Transverse colon (tissue), 4 donors: ENCODE results near the gene CD101. TPM values are rescaled to one million over a fixed set of nuclear protein-coding genes. Genes with fewer than 3 reads are reported as not detected.

Source experiments
- DNase-seq: peaks from one replicate; pipeline ENCODE4 v3.0.0-alpha.2; 2019
- H3K27ac ChIP-seq, 4 donors: fragments of 200-600 bp; sonication (generic); 2 replicates each; pipeline ENCODE4 v1.5.1; 2016 to 2018; ENCODE audit warnings: inconsistent platforms in 4 of 4
- H3K27me3 ChIP-seq: fragments of 200-600 bp; sonication (generic); 2 replicates; pipeline ENCODE4 v1.5.1; 2017; ENCODE audit warnings: inconsistent platforms
- H3K36me3 ChIP-seq, 4 donors: fragments of 200-600 bp; sonication (generic); 2 replicates each; pipeline ENCODE4 v1.5.1; 2017 to 2019; ENCODE audit warnings: inconsistent platforms in 4 of 4
- H3K4me1 ChIP-seq, 4 donors: fragments of 200-600 bp; sonication (generic); 2 replicates each; pipeline ENCODE4 v1.5.1; 2017 to 2020; ENCODE audit warnings: inconsistent platforms in 4 of 4
- H3K4me3 ChIP-seq, 4 donors: fragments of 200-600 bp; sonication (generic); 1 replicate in 1 of 4; 2 replicates in 3 of 4; pipeline versions ENCODE4 v1.5.1 to v1.6.1; 2017 to 2019; ENCODE audit warnings: inconsistent platforms in 4 of 4
- H3K9me3 ChIP-seq, 2 donors: fragments of 200-600 bp; sonication (generic); 2 replicates each; pipeline ENCODE4 v1.5.1; 2017 to 2019; ENCODE audit warnings: inconsistent platforms in 2 of 2
- EP300 ChIP-seq: sonication (generic); formaldehyde crosslinking; IDR thresholded peaks from one replicate; pipeline ENCODE4 v1.6.1; 2017; ENCODE audit warnings: antibody characterized with exemption, low read depth
- POLR2A ChIP-seq: fragments of 450-650 bp; IDR thresholded peaks from one replicate; pipeline ENCODE4 v1.6.1; 2016; ENCODE audit warnings: antibody characterized with exemption, mild to moderate bottlenecking, moderate library complexity
- POLR2AphosphoS5 ChIP-seq, 3 donors: sonication (generic); formaldehyde crosslinking; IDR thresholded peaks; one replicate each; pipeline ENCODE4 v1.6.1; 2016; ENCODE audit warnings: antibody characterized with exemption in 3 of 3
- WGBS, 2 donors: methylation state at CpG; one replicate each; pipeline ENCODE4 v1.1.5; 2018; ENCODE audit warnings: low coverage in 1 of 2; 5-methylcytosine and 5-hydroxymethylcytosine counted together
- in situ Hi-C, 4 donors: fragments of 200-750 bp; cut with MboI; loops; one replicate each; pipeline versions ENCODE4 v1.15.0 to v1.15.1; 2017; ENCODE audit warnings: low sequenced_read_pairs in 3 of 4, low pct_ligation_motif_present in 1 of 4, low pct_unique_long_range_greater_than_20kb in 1 of 4
- intact Hi-C: fragments of 100-400 bp; cut with DNase I; formaldehyde crosslinking; loops from one replicate; pipeline ENCODE4 v1.15.1; 2023; ENCODE audit warnings: low total_unique reads
- total RNA-seq, 4 donors: library from RNA; depleted of rRNA; stranded (reverse); fragments of >200 nt; gene quantifications; one replicate each; pipeline ENCODE4 v1.1.0, GENCODE V29; 2016
- TF ChIP-seq, protein P1 (sequence below), 5 experiments: fragments of 200-600 bp in 3 of 5; fragments of 450-650 bp in 2 of 5; sonication (generic) in 3 of 5; IDR thresholded peaks; 1 replicate in 2 of 5; 2 replicates in 3 of 5; pipeline ENCODE4 v1.5.1; 2016 to 2017; ENCODE audit warnings: antibody characterized with exemption in 5 of 5, inconsistent platforms in 3 of 5, mild to moderate bottlenecking in 2 of 5, moderate library complexity in 1 of 5

CD101 gene
- total RNA-seq, 4 donors from 2014 or later, result 0.40 to 24.3 (median 4.0) TPM

DNA sequence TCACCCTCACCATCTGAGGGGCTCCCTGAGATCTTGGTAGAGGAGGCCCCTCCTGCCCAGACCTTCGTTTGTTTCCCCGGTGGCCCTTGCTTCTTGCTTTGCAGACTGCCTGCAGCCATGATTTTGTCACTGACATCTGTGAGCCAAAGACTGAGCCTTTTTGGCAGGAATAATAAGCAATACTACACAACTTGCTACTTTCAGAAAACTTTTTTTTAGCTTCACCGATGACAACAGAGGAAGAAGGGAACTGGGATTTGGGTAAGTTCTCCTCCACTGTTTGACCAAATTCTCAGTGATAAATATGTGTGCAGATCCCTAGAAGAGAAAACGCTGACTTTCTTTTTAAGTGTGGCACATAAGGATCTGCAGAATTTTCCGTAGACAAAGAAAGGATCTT lies 11.7 kb upstream of the CD101 start:
- Histone ChIP-seq H3K4me3 (no peak overlapping the region), H3K4me1 (peaks cover 0 to 43% (median 22%) of the 10 kb centered on the region in 4 donors), H3K27ac (peak overlapping the region in 2 of 4 donors; percentile 5 to 11), H3K27me3 (no peaks in the 10 kb centered on the region), H3K36me3 (no peaks in the 10 kb centered on the region), H3K9me3 (no peaks in the 10 kb centered on the region)
- DNase-seq, result no peak
- in situ Hi-C loops (no loop called here), intact Hi-C loops (loop anchor here (5.0 kb wide), 1 partner anchor 73 kb away; no protein-coding TSS in a partner anchor)
- 63 to 81% methylated on average over 5 of the region's 5 CpGs for WGBS, 2 donors
- TF ChIP-seq, protein P1, sequence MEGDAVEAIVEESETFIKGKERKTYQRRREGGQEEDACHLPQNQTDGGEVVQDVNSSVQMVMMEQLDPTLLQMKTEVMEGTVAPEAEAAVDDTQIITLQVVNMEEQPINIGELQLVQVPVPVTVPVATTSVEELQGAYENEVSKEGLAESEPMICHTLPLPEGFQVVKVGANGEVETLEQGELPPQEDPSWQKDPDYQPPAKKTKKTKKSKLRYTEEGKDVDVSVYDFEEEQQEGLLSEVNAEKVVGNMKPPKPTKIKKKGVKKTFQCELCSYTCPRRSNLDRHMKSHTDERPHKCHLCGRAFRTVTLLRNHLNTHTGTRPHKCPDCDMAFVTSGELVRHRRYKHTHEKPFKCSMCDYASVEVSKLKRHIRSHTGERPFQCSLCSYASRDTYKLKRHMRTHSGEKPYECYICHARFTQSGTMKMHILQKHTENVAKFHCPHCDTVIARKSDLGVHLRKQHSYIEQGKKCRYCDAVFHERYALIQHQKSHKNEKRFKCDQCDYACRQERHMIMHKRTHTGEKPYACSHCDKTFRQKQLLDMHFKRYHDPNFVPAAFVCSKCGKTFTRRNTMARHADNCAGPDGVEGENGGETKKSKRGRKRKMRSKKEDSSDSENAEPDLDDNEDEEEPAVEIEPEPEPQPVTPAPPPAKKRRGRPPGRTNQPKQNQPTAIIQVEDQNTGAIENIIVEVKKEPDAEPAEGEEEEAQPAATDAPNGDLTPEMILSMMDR (IDR thresholded peaks at IDR 0.05), result no peak
- TF ChIP-seq POLR2AphosphoS5 (IDR thresholded peaks at IDR 0.05), result no peak

DNA sequence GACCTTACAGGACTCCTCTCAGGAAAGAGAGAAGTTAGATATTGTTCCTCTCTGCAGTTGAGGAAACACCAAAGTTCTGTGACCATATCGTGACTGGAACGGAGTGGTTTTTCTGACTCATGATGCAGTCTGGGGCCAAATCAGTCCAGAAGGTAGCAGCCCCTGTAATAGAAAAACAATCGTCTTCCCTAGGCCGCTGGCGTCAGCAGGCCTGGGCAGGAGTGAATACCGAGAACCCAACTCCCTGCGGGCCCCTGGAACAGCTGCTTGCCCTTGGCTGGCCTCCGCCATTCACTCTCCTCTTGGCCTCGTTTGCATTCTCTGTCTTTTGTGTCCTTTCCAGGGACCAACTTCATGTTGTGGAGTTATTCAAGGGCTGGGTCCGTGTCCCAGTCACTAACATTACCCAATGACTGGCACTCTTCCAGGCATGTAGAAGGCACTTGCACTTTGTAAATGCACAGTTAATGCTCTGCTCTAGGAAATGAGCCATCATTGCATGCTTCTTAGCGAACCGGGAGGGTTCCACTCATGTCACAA lies 10.9 kb upstream of the CD101 start:
- Histone ChIP-seq H3K4me1 (peaks cover 0 to 40% (median 22%) of the 10 kb centered on the region in 4 donors), H3K27me3 (no peaks in the 10 kb centered on the region), H3K27ac (peak overlapping the region; percentile 5 to 44 (median 12)), H3K4me3 (no peak overlapping the region), H3K36me3 (no peaks in the 10 kb centered on the region), H3K9me3 (no peaks in the 10 kb centered on the region)
- intact Hi-C loops (no loop called here), in situ Hi-C loops (no loop called here)
- peak; percentile 24 for DNase-seq
- 60 to 75% methylated on average over 2 to 12 of the region's 12 CpGs for WGBS, 2 donors
- TF ChIP-seq POLR2A (no peak), POLR2AphosphoS5 (IDR thresholded peaks at IDR 0.05) (no peak), EP300 (no peak)
- TF ChIP-seq, protein P1 (IDR thresholded peaks at IDR 0.05), result no peak

DNA sequence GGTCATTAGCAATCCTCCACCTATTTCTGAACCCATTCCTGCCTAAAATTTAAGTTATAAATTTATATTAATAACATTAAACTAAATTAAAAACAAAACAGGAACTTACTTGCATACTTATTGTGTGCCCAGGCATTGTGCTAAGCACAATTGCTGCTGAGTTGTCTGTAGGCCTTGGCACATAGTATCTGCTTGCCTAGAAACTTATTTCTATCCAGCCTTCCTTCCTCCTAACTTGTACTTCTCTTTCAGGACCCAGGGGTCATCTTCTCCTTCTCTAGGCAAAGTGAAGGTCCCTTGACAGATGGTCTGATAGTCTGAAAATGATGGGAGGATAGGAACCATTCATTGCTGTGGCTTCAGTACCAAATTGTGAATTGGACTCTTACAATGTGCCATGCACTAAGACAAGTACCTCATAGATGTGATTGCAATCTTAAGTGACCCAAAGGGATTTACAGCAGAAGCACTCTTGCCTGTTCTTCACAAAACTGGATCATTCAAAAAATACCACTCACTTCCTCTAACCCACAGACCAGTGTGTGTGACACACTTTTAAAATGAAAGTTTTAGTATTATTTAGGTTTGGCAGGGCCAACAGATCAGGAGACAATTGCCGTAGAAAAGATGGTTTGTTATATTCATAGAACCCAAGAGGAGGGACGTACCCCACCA lies 10.3 kb upstream of the CD101 start:
- H3K9me3 ChIP-seq, result no peaks in the 10 kb centered on the region
- no peak for TF ChIP-seq POLR2AphosphoS5 (IDR thresholded peaks at IDR 0.05)
- TF ChIP-seq POLR2A, result no peak
- TF ChIP-seq, protein P1 (IDR thresholded peaks at IDR 0.05), result no peak
- TF ChIP-seq EP300, result no peak
- H3K36me3 ChIP-seq, result no peaks in the 10 kb centered on the region
- WGBS, 2 donors, result 61 to 63% methylated on average over 2 of the region's 2 CpGs
- H3K27ac ChIP-seq, result peak overlapping the region; percentile 5 to 44 (median 12)
- peaks cover 0 to 38% (median 20%) of the 10 kb centered on the region in 4 donors for H3K4me1 ChIP-seq
- no peak for DNase-seq
- no peak overlapping the region for H3K4me3 ChIP-seq
- in situ Hi-C loops, result no loop called here
- intact Hi-C loops, result no loop called here
- H3K27me3 ChIP-seq, result no peaks in the 10 kb centered on the region

DNA sequence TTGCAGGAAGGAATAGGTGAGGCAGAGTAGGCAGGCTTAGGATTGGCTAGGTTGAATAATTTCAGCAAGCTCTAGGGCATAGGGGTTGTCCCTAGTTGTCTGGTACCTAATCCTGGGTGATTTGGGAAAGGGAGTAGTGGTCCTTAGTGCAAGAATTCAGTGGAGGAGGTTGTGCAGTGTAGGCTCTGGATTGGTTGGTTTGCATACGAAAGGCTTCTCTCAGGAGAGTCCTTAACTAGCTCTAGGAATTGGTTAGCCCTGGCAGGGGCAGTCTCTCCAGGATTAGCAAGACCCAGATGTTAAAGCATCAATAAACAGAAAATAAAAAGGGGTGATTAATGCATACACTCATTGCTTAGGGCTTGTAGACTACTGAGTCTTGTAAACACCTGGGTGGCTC lies 9.6 kb upstream of the CD101 start:
- Histone ChIP-seq H3K27ac (no peak overlapping the region), H3K36me3 (no peaks in the 10 kb centered on the region), H3K4me1 (peaks cover 0 to 36% (median 19%) of the 10 kb centered on the region in 4 donors), H3K9me3 (no peaks in the 10 kb centered on the region), H3K27me3 (no peaks in the 10 kb centered on the region), H3K4me3 (no peak overlapping the region)
- intact Hi-C loops (no loop called here), in situ Hi-C loops (no loop called here)
- TF ChIP-seq, protein P1 (IDR thresholded peaks at IDR 0.05), result no peak
- no peak for TF ChIP-seq EP300
- TF ChIP-seq POLR2A, result no peak
- no peak for TF ChIP-seq POLR2AphosphoS5 (IDR thresholded peaks at IDR 0.05)
- WGBS, 2 donors, result 75 to 92% methylated on average over 1 of the region's 1 CpG
- no peak for DNase-seq
